Activated CD8-positive, alpha-beta T cell treated with anti-CD3 and anti-CD28 coated beads for 36 hours (primary cell): Measurements from ENCODE around the gene POMP. TPM values are rescaled to one million over a fixed set of nuclear protein-coding genes. Genes with fewer than 3 reads are reported as not detected.

ENCODE experiments used
- ATAC-seq: fragments of 200-7000 bp; cut with Tn5 transposase; one replicate; pipeline ENCODE4 v1.10.0; 2021; ENCODE audit warnings: mild to moderate bottlenecking, moderate library complexity
- CTCF ChIA-PET: fragments of 350-600 bp; sonication (Branson Sonifier 250); formaldehyde crosslinking; loops from one replicate; lab custom pipeline; 2021; ENCODE audit warnings: antibody characterized with exemption; lab: Charles Lee
- POLR2A ChIA-PET: fragments of 350-600 bp; sonication (Branson Sonifier 250); formaldehyde crosslinking; loops from one replicate; lab custom pipeline; 2021; ENCODE audit warnings: antibody characterized with exemption; lab: Charles Lee
- DNase-seq: peaks from one replicate; pipeline ENCODE4 v3.0.0-alpha.2; 2020
- H3K27ac Mint-ChIP-seq: one replicate; pipeline ENCODE4 v1.8.0; 2021; ENCODE audit warnings: mild to moderate bottlenecking, mixed read lengths
- H3K27me3 Mint-ChIP-seq: one replicate; pipeline ENCODE4 v1.8.0; 2021; ENCODE audit warnings: mixed read lengths
- H3K36me3 Mint-ChIP-seq: one replicate; pipeline ENCODE4 v1.8.0; 2021; ENCODE audit warnings: low read depth, mixed read lengths
- H3K4me1 Mint-ChIP-seq: one replicate; pipeline ENCODE4 v1.8.0; 2021; ENCODE audit warnings: low read depth, mixed read lengths
- H3K4me3 Mint-ChIP-seq: one replicate; pipeline ENCODE4 v1.8.0; 2021; ENCODE audit warnings: mild to moderate bottlenecking, moderate library complexity, mixed read lengths
- H3K9me3 Mint-ChIP-seq: one replicate; pipeline ENCODE4 v1.8.0; 2021; ENCODE audit warnings: mixed read lengths
- CTCF ChIP-seq: fragments of 200-600 bp; IDR thresholded peaks from one replicate; pipeline ENCODE4 v1.8.0; 2022; ENCODE audit warnings: antibody characterized with exemption, mild to moderate bottlenecking
- intact Hi-C: fragments of 100-400 bp; cut with micrococcal nuclease; formaldehyde crosslinking; loops from one replicate; pipeline ENCODE4 v1.10.0; 2022
- total RNA-seq, 2 experiments: library from RNA; stranded (reverse); gene quantifications; one replicate each; pipeline ENCODE4 v1.2.3, GENCODE V29; 2021

The POMP gene
- total RNA-seq, 2 experiments from 2014 or later, result 106 to 116 TPM

DNA sequence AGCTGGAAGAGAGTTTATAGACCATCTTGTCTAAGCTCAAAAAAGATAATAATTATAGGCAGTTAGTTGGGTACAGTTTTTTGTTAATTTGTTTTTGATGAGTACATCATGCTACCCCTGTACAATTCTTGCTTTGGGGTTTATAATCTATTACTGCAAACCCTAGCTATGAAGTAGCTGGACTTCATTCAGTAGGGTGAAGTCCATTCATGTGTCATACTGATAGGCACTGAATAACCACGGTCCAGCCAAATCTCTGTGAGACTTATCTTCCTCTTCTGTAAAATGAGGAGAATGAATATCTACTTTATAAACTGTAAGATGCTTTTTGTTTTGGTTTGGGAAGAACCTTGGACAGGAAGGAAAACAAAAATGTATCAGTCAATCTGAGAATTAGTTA is 40.3 kb downstream of the POMP start:
- no peak for TF ChIP-seq CTCF
- intact Hi-C loops, result no loop called here
- H3K4me1 Mint-ChIP-seq, result no peaks in the 10 kb centered on the region
- H3K27ac Mint-ChIP-seq, result no peak overlapping the region
- DNase-seq, result no peak
- POLR2A ChIA-PET, result no interaction called here
- no peaks in the 10 kb centered on the region for H3K9me3 Mint-ChIP-seq
- no peak overlapping the region for H3K4me3 Mint-ChIP-seq
- CTCF ChIA-PET, result no interaction called here
- no peak for ATAC-seq
- no peaks in the 10 kb centered on the region for H3K27me3 Mint-ChIP-seq
- H3K36me3 Mint-ChIP-seq, result peaks cover 26% of the 10 kb centered on the region

DNA sequence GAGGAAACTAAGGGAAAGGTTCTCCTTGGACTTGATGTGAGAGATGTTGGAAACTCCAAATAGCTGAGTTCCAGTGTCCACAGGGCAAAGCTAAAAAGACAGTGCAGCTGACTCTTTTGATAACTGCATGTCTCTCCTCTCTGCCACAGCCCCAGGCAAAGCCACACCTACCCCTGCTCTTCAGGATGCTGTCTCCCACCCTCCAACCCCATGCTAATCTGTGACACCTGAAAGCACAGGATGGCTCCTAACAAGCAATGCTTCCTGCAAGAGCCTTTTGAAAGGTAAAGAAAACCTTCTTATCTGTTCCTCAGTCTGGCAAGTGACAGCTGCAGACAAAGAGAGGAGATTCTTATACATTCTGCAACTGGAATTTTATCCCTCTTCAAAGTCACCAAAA is 45.4 kb downstream of the POMP start:
- no peak overlapping the region for H3K4me3 Mint-ChIP-seq
- intact Hi-C loops, result no loop called here
- DNase-seq, result no peak

DNA sequence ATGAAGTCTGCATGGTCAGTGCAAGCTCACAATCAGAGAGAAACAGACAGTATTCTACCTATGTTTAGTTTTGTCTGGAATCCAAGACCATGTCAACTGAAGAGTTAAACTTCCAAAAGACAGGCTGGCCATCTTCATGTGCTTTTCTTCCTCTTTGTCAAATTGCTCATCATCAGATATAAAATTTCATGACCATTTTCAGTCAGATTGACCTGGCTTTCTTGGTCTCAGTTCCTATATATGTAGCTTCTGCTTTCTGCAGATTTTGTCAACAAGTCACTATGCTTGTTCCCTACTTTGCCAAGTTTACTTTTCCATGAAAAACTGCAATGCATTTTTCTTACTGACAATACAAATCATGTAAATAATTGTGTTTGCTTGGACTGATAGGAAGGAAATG is 46.0 kb downstream of the POMP start:
- POLR2A ChIA-PET, result no interaction called here
- no peak for DNase-seq
- peaks cover 31% of the 10 kb centered on the region for H3K36me3 Mint-ChIP-seq
- CTCF ChIA-PET, result no interaction called here
- no peaks in the 10 kb centered on the region for H3K9me3 Mint-ChIP-seq
- H3K4me3 Mint-ChIP-seq, result no peak overlapping the region
- H3K27me3 Mint-ChIP-seq, result no peaks in the 10 kb centered on the region
- ATAC-seq, result no peak
- TF ChIP-seq CTCF, result no peak
- intact Hi-C loops, result no loop called here
- H3K4me1 Mint-ChIP-seq, result peaks cover 9% of the 10 kb centered on the region
- no peak overlapping the region for H3K27ac Mint-ChIP-seq

More for the DNA sequence above, 45.4 kb downstream of the POMP start:
- ChIA-PET CTCF (no interaction called here), POLR2A (no interaction called here)
- Mint-ChIP-seq H3K27ac (no peak overlapping the region), H3K4me1 (peaks cover 9% of the 10 kb centered on the region), H3K9me3 (no peaks in the 10 kb centered on the region), H3K36me3 (peaks cover 27% of the 10 kb centered on the region), H3K27me3 (no peaks in the 10 kb centered on the region)
- ATAC-seq, result no peak
- no peak for TF ChIP-seq CTCF

DNA sequence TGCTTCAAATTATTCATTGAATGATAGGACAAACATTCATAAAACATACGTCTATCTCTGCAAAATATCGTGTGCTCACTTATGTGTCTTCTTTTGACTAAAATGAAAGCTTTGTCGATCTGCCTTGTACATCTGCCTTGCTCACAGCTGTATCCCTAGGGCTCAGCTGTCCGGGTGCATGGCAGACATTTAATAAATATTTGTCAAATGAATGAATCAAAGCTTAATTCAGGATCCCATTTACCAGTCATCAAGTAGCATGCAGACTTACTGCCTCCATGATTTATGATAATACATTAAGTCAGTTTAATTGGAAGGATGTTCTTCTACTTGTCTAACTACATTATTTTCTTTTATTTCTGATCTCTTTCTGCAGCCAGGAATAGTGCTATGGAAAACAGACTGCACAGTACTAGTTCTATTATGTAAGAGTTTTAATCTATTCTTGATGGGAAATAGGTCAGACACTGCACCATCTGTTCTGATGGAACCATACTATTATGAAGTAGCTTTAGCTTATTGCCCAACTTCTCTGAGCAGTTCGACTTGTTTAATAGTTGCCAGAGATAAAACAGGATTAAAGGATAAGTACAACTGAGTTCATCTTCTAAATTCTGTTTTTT is 46.6 kb downstream of the POMP start:
- ATAC-seq (no peak), DNase-seq (no peak)
- intact Hi-C loops, result no loop called here
- Mint-ChIP-seq H3K36me3 (peaks cover 29% of the 10 kb centered on the region), H3K27me3 (no peaks in the 10 kb centered on the region), H3K4me1 (peaks cover 12% of the 10 kb centered on the region), H3K9me3 (no peaks in the 10 kb centered on the region), H3K27ac (no peak overlapping the region), H3K4me3 (no peak overlapping the region)
- CTCF ChIA-PET, result no interaction called here
- POLR2A ChIA-PET, result no interaction called here
- TF ChIP-seq CTCF, result no peak

DNA sequence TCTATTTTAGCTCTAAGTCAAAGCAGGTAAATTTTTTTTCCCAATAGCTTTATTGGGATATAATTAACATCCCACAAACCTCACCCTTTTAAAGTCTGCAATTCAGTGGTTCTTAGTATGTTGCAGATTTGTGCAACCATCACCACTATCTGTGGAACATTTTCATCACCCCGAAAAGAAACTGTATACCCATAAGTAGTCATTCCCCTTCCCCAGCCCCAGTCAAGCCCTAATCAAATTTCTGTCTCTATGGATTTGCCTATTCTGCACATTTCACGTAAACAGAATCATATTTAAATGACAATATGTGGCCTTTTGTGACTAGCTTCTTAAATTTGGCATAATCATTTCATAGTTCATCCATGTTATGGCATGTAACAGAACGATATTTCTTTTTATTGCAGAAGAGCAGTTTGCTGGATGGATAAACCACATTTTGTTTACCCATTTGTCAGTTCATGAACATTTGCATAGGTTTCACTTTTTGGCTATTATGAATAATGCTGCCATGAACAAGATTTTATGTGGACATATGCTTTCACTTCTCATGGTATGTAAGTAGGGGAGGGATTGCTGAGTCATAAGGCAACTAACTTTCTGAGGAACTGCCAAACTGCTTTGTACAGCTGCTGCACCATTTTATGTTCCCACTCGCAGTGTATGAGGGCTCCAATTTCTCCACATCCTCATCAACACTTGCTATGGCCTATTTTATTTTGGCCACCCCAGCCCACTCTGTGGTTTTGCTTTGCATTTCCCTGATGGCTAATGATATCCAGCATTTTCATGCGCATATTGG is 48.9 kb downstream of the POMP start:
- Mint-ChIP-seq H3K27me3 (no peaks in the 10 kb centered on the region), H3K9me3 (no peaks in the 10 kb centered on the region), H3K36me3 (peaks cover 21% of the 10 kb centered on the region), H3K27ac (no peak overlapping the region), H3K4me3 (no peak overlapping the region), H3K4me1 (peaks cover 12% of the 10 kb centered on the region)
- intact Hi-C loops, result no loop called here
- CTCF ChIA-PET, result no interaction called here
- peak; percentile 95 for ATAC-seq
- DNase-seq, result peak; percentile 12
- POLR2A ChIA-PET, result no interaction called here
- TF ChIP-seq CTCF, result no peak
